IPS-20b (cell line): Measurements from ENCODE around the gene RNF10.
A peak's percentile ranks its signal among the peaks of the same experiment; 100 is the strongest.
"Not testable (repeated sequence)": the region's sequence is repeated elsewhere in the genome, so short reads cannot be mapped to it uniquely, and the experiment has no call there.

ENCODE experiments used
- H3K27ac ChIP-seq: one replicate; pipeline ENCODE4 v1.5.1; 2013; ENCODE audit warnings: low read length
- H3K27me3 ChIP-seq: 2 replicates; pipeline ENCODE4 v1.6.1; 2013; ENCODE audit warnings: mild to moderate bottlenecking, low read length, inconsistent platforms; ENCODE audit not compliant: insufficient read depth
- H3K36me3 ChIP-seq: 2 replicates; pipeline ENCODE4 v1.6.1; 2013; ENCODE audit warnings: low read depth, mild to moderate bottlenecking, inconsistent platforms, low read length, moderate library complexity; ENCODE audit not compliant: insufficient read depth
- H3K4me1 ChIP-seq: 2 replicates; pipeline ENCODE4 v1.6.1; 2013; ENCODE audit warnings: mild to moderate bottlenecking, control low read depth, inconsistent platforms, low read length, moderate library complexity; ENCODE audit not compliant: insufficient read depth
- H3K4me3 ChIP-seq: 2 replicates; pipeline ENCODE4 v1.5.1; 2013; ENCODE audit warnings: mild to moderate bottlenecking, low read length, inconsistent platforms
- H3K9ac ChIP-seq: 2 replicates; pipeline ENCODE4 v1.6.1; 2013; ENCODE audit warnings: low read depth, mild to moderate bottlenecking, inconsistent platforms, low read length, moderate library complexity
- H3K9me3 ChIP-seq: 2 replicates; pipeline ENCODE4 v1.6.1; 2013; ENCODE audit warnings: mild to moderate bottlenecking, low read depth, low read length, inconsistent platforms; ENCODE audit not compliant: insufficient read depth

The RNF10 gene

GRCh38 chr12:120534203-120534702 lies at the start of gene RNF10:
RNF10 (plus strand) TSS chr12:120534356; CDS start chr12:120534812, 456 bp downstream.
- H3K27me3 ChIP-seq, result no peaks in the 10 kb centered on the region
- H3K4me1 ChIP-seq, result peaks cover 29% of the 10 kb centered on the region
- H3K36me3 ChIP-seq, result peaks cover 34% of the 10 kb centered on the region; the same call in 1 of the 2 replicates

GRCh38 chr12:120485961-120486881 lies 47.9 kb upstream of the RNF10 start:
- Histone ChIP-seq H3K4me1 (no peaks in the 10 kb centered on the region), H3K27ac (no peak overlapping the region), H3K36me3 (peaks cover 9% of the 10 kb centered on the region; the same call in 1 of the 2 replicates), H3K4me3 (no peak overlapping the region), H3K9me3 (no peaks in the 10 kb centered on the region), H3K27me3 (no peaks in the 10 kb centered on the region), H3K9ac (no peak overlapping the region)

More at GRCh38 chr12:120534203-120534702, at the start of gene RNF10:
- Histone ChIP-seq H3K9me3 (no peaks in the 10 kb centered on the region), H3K27ac (no peak within 1 kb of the TSS), H3K4me3 (peak within 1 kb of the TSS; percentile 81), H3K9ac (peak within 1 kb of the TSS; percentile 77)

- not testable (repeated sequence) for H3K27ac ChIP-seq, H3K4me3 ChIP-seq, H3K27me3 ChIP-seq, H3K4me1 ChIP-seq, H3K9ac ChIP-seq, H3K9me3 ChIP-seq
- H3K36me3 ChIP-seq, result peaks cover 13% of the 10 kb centered on the region
Observed at GRCh38 chr12:120487552-120487951, 46.6 kb upstream of the RNF10 start.

DNA sequence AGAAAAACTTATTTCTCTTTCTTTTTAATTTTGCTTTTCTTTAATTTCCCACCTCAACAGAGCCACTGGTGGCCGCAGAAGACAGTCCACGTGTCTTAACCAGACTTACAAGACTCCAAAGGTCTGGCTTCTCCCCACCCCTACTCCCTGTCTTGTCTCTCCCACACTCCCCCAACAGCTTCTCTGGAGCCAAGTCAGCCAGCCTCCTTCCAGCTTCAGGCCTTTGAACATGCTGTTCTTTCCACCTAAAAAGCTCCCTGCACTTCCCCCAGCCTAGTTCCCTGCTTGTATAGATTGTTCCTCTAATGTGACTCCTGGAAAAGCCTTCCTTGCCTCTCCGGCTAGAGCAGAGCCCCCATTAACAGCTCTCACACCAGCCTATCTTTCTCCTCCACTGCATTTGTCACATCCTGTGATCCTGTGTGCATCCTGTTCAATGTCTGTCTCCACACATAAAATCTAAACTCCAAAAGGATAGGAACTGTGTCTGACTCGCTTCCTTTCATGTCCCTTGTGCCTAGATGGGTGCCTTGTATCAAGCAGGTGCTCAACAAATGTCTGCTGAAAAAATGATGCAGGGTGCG lies 46.0 kb upstream of the RNF10 start:
- no peak overlapping the region for H3K27ac ChIP-seq
- H3K9me3 ChIP-seq, result no peaks in the 10 kb centered on the region
- no peaks in the 10 kb centered on the region for H3K4me1 ChIP-seq
- peaks cover 13% of the 10 kb centered on the region for H3K36me3 ChIP-seq
- no peak overlapping the region for H3K4me3 ChIP-seq
- H3K9ac ChIP-seq, result no peak overlapping the region
- H3K27me3 ChIP-seq, result no peaks in the 10 kb centered on the region

DNA sequence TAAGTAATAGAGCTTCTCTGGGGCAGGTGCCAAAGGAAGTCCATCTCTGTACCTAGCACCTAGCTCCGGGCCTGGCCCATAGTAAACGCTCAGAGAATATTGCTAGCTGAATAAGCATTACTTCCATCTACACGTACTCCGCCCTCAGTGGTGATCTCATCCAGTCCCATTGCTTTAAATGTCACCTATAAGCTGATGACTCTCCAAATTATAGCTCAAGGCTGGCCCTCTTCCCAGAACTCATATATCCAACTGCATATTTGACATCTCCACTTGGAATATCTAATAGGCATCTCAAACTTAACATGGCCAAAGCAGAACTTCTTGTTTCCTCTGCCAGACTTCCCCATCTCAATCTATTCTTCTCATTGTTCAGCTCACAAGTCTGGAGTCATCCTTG lies 45.1 kb upstream of the RNF10 start:
- Histone ChIP-seq H3K27me3 (no peaks in the 10 kb centered on the region), H3K4me3 (no peak overlapping the region), H3K36me3 (peaks cover 13% of the 10 kb centered on the region), H3K9me3 (no peaks in the 10 kb centered on the region), H3K27ac (no peak overlapping the region), H3K4me1 (no peaks in the 10 kb centered on the region), H3K9ac (no peak overlapping the region)

DNA sequence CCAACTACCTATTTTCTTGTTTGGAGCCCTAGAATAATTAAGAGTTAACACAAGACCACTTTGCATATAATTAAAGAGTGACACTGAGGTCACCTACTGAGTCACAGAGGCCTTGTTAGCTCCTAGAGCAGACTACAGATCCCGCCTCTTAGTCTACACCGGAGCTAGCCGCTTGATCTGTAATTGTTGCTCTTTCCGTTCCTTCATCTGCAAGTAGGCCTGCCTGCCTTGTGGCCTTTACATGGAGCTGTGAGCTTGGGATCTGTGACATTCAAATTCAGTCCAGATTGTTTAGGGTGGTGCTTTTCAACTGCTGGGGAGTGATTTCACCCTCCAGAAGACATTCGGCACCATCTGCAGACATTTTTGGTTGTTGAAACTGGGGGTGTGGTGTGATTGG lies 43.8 kb upstream of the RNF10 start:
- no peaks in the 10 kb centered on the region for H3K27me3 ChIP-seq
- H3K4me1 ChIP-seq, result peaks cover 7% of the 10 kb centered on the region; the same call in 1 of the 2 replicates
- no peak overlapping the region for H3K27ac ChIP-seq
- H3K4me3 ChIP-seq, result no peak overlapping the region
- H3K9ac ChIP-seq, result no peak overlapping the region
- H3K36me3 ChIP-seq, result peaks cover 13% of the 10 kb centered on the region
- no peaks in the 10 kb centered on the region for H3K9me3 ChIP-seq

GRCh38 chr12:120490833-120491512 lies 43.2 kb upstream of the RNF10 start:
- H3K9ac ChIP-seq, result no peak overlapping the region; the same call in 1 of the 2 replicates
- no peaks in the 10 kb centered on the region for H3K27me3 ChIP-seq

GRCh38 chr12:120495186-120495730 lies 38.9 kb upstream of the RNF10 start:
- Histone ChIP-seq H3K27ac (no peak overlapping the region), H3K27me3 (no peaks in the 10 kb centered on the region), H3K4me1 (peaks cover 13% of the 10 kb centered on the region; the same call in 1 of the 2 replicates), H3K9ac (peak overlapping the region; percentile 84; the same call in 1 of the 2 replicates), H3K36me3 (peaks cover 37% of the 10 kb centered on the region), H3K4me3 (peak overlapping the region; percentile 90), H3K9me3 (no peaks in the 10 kb centered on the region)

More at GRCh38 chr12:120490833-120491512, 43.2 kb upstream of the RNF10 start:
- Histone ChIP-seq H3K9me3 (no peaks in the 10 kb centered on the region), H3K27ac (no peak overlapping the region), H3K36me3 (peaks cover 13% of the 10 kb centered on the region), H3K4me1 (peaks cover 7% of the 10 kb centered on the region; the same call in 1 of the 2 replicates), H3K4me3 (no peak overlapping the region)

DNA sequence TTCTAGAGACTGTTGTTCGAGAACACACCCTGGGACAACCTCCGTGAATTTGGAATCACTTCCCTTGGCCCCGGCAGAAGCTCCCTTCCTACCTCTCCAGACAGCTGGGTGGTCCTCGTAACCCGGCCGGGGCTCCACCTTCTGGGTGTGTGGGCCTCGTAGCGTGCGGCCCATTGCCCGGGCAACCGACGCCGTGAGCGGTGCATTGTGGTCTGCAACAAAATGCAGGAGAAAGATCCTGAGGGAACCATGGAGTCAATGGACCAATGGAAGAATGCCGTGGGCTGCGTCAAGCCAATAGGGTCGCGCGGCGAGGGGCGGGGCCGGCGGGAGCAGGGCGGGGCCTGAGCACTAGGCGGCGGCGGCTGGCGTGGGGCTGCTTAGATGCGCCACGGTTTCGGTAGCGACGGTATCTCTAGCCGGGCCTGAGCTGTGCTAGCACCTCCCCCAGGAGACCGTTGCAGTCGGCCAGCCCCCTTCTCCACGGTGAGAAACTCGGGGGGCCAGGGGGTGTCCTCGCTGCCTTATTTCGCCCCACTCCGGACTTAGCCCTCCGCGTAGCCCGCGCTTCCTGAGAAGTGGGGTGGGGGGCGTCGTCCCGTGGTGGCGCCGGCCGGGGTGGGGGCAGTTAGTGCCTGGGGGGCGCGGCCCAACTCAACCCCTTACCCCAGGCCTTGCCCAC lies 38.3 kb upstream of the RNF10 start, which contains the start of gene DYNLL1:
Gene DYNLL1 (plus strand): TSS at position 383 of the 682 bp plus-strand sequence. CDS start 309 bp downstream, outside the sequence.
- no peaks in the 10 kb centered on the region for H3K9me3 ChIP-seq
- H3K27ac ChIP-seq, result peak within 1 kb of the TSS; percentile 64
- H3K9ac ChIP-seq, result peak within 1 kb of the TSS; percentile 92; the same call in 1 of the 2 replicates
- peaks cover 36% of the 10 kb centered on the region for H3K36me3 ChIP-seq
- H3K4me1 ChIP-seq, result peaks cover 13% of the 10 kb centered on the region; the same call in 1 of the 2 replicates
- H3K27me3 ChIP-seq, result no peaks in the 10 kb centered on the region
- H3K4me3 ChIP-seq, result peak within 1 kb of the TSS; percentile 90

DNA sequence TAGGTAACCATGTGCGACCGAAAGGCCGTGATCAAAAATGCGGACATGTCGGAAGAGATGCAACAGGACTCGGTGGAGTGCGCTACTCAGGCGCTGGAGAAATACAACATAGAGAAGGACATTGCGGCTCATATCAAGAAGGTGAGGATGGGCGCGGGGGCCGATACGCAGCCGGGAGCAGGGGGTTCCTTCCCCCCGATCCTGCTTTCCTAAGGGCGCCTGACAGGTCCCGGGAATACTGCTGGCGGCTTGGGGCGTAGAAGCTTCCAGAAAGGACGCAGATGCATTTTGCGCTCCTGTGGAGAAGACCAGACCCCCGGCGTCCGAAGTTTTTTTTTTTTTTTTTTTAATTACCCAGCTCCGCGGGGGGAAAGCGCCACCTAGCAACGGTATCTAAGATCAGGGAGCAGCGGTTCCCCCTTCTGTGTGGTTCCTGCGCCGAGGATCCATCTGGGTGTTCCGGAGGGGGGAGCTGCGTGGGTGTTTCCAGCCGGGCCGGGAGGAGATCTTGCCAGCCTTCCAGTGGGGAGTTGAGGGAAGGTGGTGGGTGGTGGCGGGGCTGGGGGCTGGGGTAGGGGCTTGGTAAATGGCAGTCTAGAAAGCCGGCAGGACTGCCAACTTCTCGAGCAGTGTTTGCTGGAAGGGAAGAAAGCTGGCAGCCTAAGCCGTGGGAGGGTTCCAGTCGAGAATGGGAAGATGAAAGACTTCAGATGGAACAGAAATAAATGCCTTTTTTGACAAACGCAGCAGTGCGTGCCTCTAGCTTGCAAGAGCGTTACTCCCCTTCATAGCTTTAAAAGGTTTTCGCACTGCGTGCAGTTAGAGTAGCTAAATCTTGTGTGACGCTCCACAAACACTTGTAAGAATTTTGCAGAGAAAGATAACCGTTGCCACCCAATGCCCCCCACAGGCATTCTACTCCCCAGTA lies 37.5 kb upstream of the RNF10 start:
- Histone ChIP-seq H3K9ac (peak overlapping the region; percentile 92; the same call in 1 of the 2 replicates), H3K4me1 (peaks cover 13% of the 10 kb centered on the region; the same call in 1 of the 2 replicates), H3K9me3 (no peaks in the 10 kb centered on the region), H3K4me3 (peak overlapping the region; percentile 88), H3K36me3 (peaks cover 32% of the 10 kb centered on the region), H3K27me3 (no peaks in the 10 kb centered on the region), H3K27ac (peak overlapping the region; percentile 64)
